Neuronal stem cell (in vitro differentiated cells): ENCODE results near the gene BMX.

ENCODE experiments used
- DNase-seq: peaks from one replicate; pipeline ENCODE4 v3.0.0-alpha.2; 2013; ENCODE audit warnings: low spot score
- H2AFZ ChIP-seq: one replicate; pipeline ENCODE4 v1.6.1; 2013; ENCODE audit warnings: mild to moderate bottlenecking, low read length, inconsistent platforms
- H2AK5ac ChIP-seq: 2 replicates; pipeline ENCODE4 v1.6.1; 2013; ENCODE audit warnings: low read depth, mild to moderate bottlenecking, inconsistent platforms, low read length, moderate library complexity, mixed read lengths
- H2BK120ac ChIP-seq: 2 replicates; pipeline ENCODE4 v1.6.1; 2013; ENCODE audit warnings: low read depth, mild to moderate bottlenecking, inconsistent platforms, low read length, moderate library complexity, mixed read lengths
- H2BK12ac ChIP-seq: one replicate; pipeline ENCODE4 v1.6.1; 2013; ENCODE audit warnings: low read length, inconsistent platforms
- H2BK15ac ChIP-seq: 2 replicates; pipeline ENCODE4 v1.6.1; 2013; ENCODE audit warnings: mild to moderate bottlenecking, low read length, inconsistent platforms, mixed read lengths
- H2BK5ac ChIP-seq: one replicate; pipeline ENCODE4 v1.6.1; 2013; ENCODE audit warnings: inconsistent platforms, mild to moderate bottlenecking, low read length, moderate library complexity
- H3K14ac ChIP-seq: one replicate; pipeline ENCODE4 v1.6.1; 2013; ENCODE audit warnings: low read length, inconsistent platforms
- H3K18ac ChIP-seq: 2 replicates; pipeline ENCODE4 v1.6.1; 2013; ENCODE audit warnings: low read length, inconsistent platforms
- H3K23ac ChIP-seq: 2 replicates; pipeline ENCODE4 v1.6.1; 2013; ENCODE audit warnings: low read depth, mild to moderate bottlenecking, mixed read lengths, low read length, inconsistent platforms; ENCODE audit not compliant: poor library complexity
- H3K27ac ChIP-seq: replicated peaks from 3 replicates; pipeline ENCODE4 v1.5.1; 2013; ENCODE audit warnings: low read length, inconsistent platforms
- H3K27me3 ChIP-seq, 3 experiments: 2 replicates each; pipeline ENCODE4 v1.6.1; 2013; ENCODE audit warnings: low read length in 3 of 3, mild to moderate bottlenecking in 2 of 3, inconsistent platforms in 1 of 3, low read depth in 1 of 3, mixed read lengths in 1 of 3, moderate library complexity in 1 of 3; ENCODE audit not compliant: control insufficient read depth in 3 of 3, insufficient read depth in 3 of 3
- H3K36me3 ChIP-seq, 2 donors: replicated peaks in 1 of 2; 2 replicates each; pipeline ENCODE4 v1.6.1; 2013; ENCODE audit warnings: low read length in 2 of 2; ENCODE audit not compliant: control insufficient read depth in 2 of 2, insufficient read depth in 2 of 2
- H3K4ac ChIP-seq: 2 replicates; pipeline ENCODE4 v1.6.1; 2013; ENCODE audit warnings: inconsistent platforms, mild to moderate bottlenecking, low read length, moderate library complexity
- H3K4me1 ChIP-seq, 2 donors: 1 replicate in 1 of 2; 2 replicates in 1 of 2; pipeline ENCODE4 v1.6.1; 2013; ENCODE audit warnings: low read length in 2 of 2, low read depth in 1 of 2; ENCODE audit not compliant: control insufficient read depth in 2 of 2, insufficient read depth in 1 of 2
- H3K4me2 ChIP-seq: one replicate; pipeline ENCODE4 v1.6.1; 2013; ENCODE audit warnings: mild to moderate bottlenecking, low read length, inconsistent platforms; ENCODE audit not compliant: insufficient read depth, poor library complexity, severe bottlenecking
- H3K4me3 ChIP-seq, 2 donors: 2 replicates each; pipeline ENCODE4 v1.5.1; 2013; ENCODE audit warnings: low read length in 2 of 2, mild to moderate bottlenecking in 2 of 2, inconsistent platforms in 1 of 2, moderate library complexity in 1 of 2
- H3K79me1 ChIP-seq: one replicate; pipeline ENCODE4 v1.6.1; 2013; ENCODE audit warnings: low read depth, mild to moderate bottlenecking, inconsistent platforms, low read length, moderate library complexity
- H3K9ac ChIP-seq: one replicate; pipeline ENCODE4 v1.6.1; 2013; ENCODE audit warnings: mild to moderate bottlenecking, low read depth, low read length, inconsistent platforms; ENCODE audit not compliant: poor library complexity
- H3K9me3 ChIP-seq, 2 donors: replicated peaks in 1 of 2; 2 replicates each; pipeline versions ENCODE3 to v1.6.1; 2013; ENCODE audit warnings: low read length in 2 of 2, mild to moderate bottlenecking in 2 of 2, inconsistent platforms in 1 of 2, low read depth in 1 of 2, mixed read lengths in 1 of 2, moderate library complexity in 1 of 2; ENCODE audit not compliant: control insufficient read depth in 2 of 2, insufficient read depth in 1 of 2
- H4K8ac ChIP-seq: one replicate; pipeline ENCODE4 v1.6.1; 2013; ENCODE audit warnings: low read depth, mild to moderate bottlenecking, inconsistent platforms, low read length, moderate library complexity
- H4K91ac ChIP-seq: one replicate; pipeline ENCODE4 v1.6.1; 2013; ENCODE audit warnings: low read length, low read depth, mild to moderate bottlenecking, inconsistent platforms; ENCODE audit not compliant: poor library complexity
- WGBS, 2 donors: extraction: QIAGEN DNeasy Blood & Tissue Kit; methylation state at CpG; one replicate each; pipeline ENCODE4 v1.1.7; 2013; ENCODE audit warnings: missing lambda C conversion rate in 2 of 2, mixed read lengths in 1 of 2; ENCODE audit not compliant: insufficient read length in 2 of 2, insufficient replicate concordance in 1 of 2; ENCODE audit errors: extremely low coverage in 2 of 2; 5-methylcytosine and 5-hydroxymethylcytosine counted together

Gene BMX

DNA sequence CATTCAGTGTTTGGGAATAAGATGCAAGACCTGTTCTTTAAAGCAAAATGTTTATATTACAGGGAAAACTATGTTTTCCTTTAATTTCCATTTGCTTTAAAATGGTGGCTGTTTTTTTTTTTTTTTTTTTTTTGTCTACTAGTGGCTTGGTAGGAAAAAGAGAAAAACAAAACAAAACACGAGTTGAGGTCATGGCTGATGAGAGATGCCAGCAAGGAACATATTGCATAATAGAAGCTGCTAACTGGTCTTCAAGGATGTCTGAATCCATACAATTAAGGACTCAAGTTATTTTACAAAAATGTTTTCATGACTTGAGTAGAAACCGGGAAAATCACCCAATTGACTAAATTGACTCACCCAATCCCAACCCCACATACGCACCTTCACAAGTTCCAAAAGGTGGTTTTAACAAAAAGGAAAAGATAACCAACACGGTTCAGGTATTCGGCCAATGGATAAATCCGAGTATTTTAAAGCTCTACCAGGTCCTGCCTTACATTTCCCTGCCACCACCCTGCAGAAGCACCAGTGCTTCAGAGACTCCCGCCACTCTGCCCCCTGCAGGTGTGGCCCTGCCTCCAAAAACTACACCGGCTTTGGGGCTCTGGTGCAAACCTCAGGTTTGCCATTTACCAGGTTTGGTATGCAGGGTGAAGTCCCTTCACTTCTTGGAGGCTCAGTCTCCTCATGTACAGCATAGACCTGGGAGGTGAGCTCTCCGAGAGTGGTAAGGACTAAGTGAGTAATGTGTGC, 34.5 kb upstream of the BMX start:
- H2AFZ ChIP-seq: no peak overlapping the region
- no peaks in the 10 kb centered on the region for H3K79me1 ChIP-seq
- H3K14ac ChIP-seq: no peak overlapping the region
- H3K9ac ChIP-seq: no peak overlapping the region
- no peak overlapping the region for H2AK5ac ChIP-seq
- no peak for DNase-seq
- no peak overlapping the region for H3K4me3 ChIP-seq
- WGBS, 2 donors: no CpG with 5 or more reads among the region's 9 CpGs
- no peak overlapping the region for H3K4me2 ChIP-seq
- H2BK15ac ChIP-seq: no peak overlapping the region
- no peak overlapping the region for H3K23ac ChIP-seq
- H2BK12ac ChIP-seq: no peak overlapping the region
- no peaks in the 10 kb centered on the region for H3K4me1 ChIP-seq
- H3K36me3 ChIP-seq: peaks cover 0 to 3% of the 10 kb centered on the region in 2 donors
- no peak overlapping the region for H4K8ac ChIP-seq
- H4K91ac ChIP-seq: no peak overlapping the region
- H2BK120ac ChIP-seq: no peak overlapping the region
- H3K27ac ChIP-seq: no peak overlapping the region
- no peak overlapping the region for H3K4ac ChIP-seq
- no peak overlapping the region for H3K18ac ChIP-seq
- H3K9me3 ChIP-seq: no peaks in the 10 kb centered on the region
- no peak overlapping the region for H2BK5ac ChIP-seq
- H3K27me3 ChIP-seq: no peaks in the 10 kb centered on the region

DNA sequence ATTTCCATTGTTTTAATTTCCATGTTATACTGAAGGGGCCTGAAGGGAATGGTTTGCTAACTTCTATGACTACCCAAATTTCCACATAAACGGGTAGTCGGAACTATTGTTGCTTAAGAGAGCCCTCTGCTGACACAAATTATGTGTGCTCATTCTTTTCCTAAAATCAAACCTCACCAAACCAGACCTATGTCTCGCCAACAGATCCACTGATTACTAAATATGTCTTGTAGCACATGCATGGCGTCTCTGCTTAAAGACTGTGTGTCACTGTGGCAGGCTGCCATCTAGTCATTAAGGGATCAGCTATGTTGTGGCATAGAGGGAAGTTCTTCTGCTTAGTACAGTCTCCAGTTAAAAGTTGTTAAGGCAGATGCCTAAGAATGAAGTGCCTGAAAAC, 32.6 kb upstream of the BMX start:
- WGBS, 2 donors: no CpG with 5 or more reads among the region's 4 CpGs
- H3K27me3 ChIP-seq: no peaks in the 10 kb centered on the region
- no peak overlapping the region for H3K23ac ChIP-seq
- H3K4ac ChIP-seq: no peak overlapping the region
- H2AK5ac ChIP-seq: no peak overlapping the region
- H3K4me1 ChIP-seq: no peaks in the 10 kb centered on the region
- H3K4me3 ChIP-seq: no peak overlapping the region
- H2BK120ac ChIP-seq: no peak overlapping the region
- H3K27ac ChIP-seq: no peak overlapping the region
- H3K9me3 ChIP-seq: no peaks in the 10 kb centered on the region
- no peaks in the 10 kb centered on the region for H3K79me1 ChIP-seq
- H2BK5ac ChIP-seq: no peak overlapping the region
- no peak overlapping the region for H3K14ac ChIP-seq
- no peak overlapping the region for H4K91ac ChIP-seq
- no peak overlapping the region for H3K9ac ChIP-seq
- no peak overlapping the region for H4K8ac ChIP-seq
- H3K4me2 ChIP-seq: no peak overlapping the region
- H3K18ac ChIP-seq: no peak overlapping the region
- no peak overlapping the region for H2BK15ac ChIP-seq
- H2BK12ac ChIP-seq: no peak overlapping the region
- no peak overlapping the region for H2AFZ ChIP-seq
- peaks cover 0 to 3% of the 10 kb centered on the region in 2 donors for H3K36me3 ChIP-seq
- DNase-seq: no peak

DNA sequence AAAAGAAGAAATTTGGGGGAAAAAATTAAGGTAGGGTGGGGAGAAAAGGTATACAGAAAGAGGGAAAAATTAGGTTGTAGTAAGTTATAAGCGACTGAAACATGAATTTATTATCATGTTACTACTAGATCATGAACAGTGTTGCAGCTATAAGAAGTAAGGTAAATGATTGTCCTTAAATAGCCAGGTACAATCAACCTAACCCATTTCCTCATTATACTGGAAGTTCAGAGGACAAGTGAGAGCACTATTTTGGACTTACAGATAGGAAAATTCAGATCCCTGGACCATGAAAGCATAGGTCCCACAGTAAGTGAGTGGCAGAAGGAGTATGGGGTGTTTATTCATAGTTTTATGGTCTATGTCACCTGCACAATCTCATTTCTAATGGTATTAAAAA, 31.0 kb upstream of the BMX start:
- no peaks in the 10 kb centered on the region for H3K27me3 ChIP-seq
- H4K8ac ChIP-seq: no peak overlapping the region
- no peak overlapping the region for H3K14ac ChIP-seq
- H3K18ac ChIP-seq: no peak overlapping the region
- WGBS, 2 donors: no CpG with 5 or more reads among the region's 1 CpG
- H3K23ac ChIP-seq: no peak overlapping the region
- no peaks in the 10 kb centered on the region for H3K4me1 ChIP-seq
- no peak overlapping the region for H2AK5ac ChIP-seq
- no peak overlapping the region for H2BK5ac ChIP-seq
- no peak overlapping the region for H2AFZ ChIP-seq
- H3K36me3 ChIP-seq: peaks cover 0 to 3% of the 10 kb centered on the region in 2 donors
- H3K4me3 ChIP-seq: no peak overlapping the region
- H2BK12ac ChIP-seq: no peak overlapping the region
- H3K79me1 ChIP-seq: no peaks in the 10 kb centered on the region
- no peaks in the 10 kb centered on the region for H3K9me3 ChIP-seq
- DNase-seq: no peak
- no peak overlapping the region for H3K27ac ChIP-seq
- H3K4ac ChIP-seq: no peak overlapping the region
- no peak overlapping the region for H2BK15ac ChIP-seq
- no peak overlapping the region for H3K9ac ChIP-seq
- no peak overlapping the region for H3K4me2 ChIP-seq
- H2BK120ac ChIP-seq: no peak overlapping the region
- no peak overlapping the region for H4K91ac ChIP-seq

DNA sequence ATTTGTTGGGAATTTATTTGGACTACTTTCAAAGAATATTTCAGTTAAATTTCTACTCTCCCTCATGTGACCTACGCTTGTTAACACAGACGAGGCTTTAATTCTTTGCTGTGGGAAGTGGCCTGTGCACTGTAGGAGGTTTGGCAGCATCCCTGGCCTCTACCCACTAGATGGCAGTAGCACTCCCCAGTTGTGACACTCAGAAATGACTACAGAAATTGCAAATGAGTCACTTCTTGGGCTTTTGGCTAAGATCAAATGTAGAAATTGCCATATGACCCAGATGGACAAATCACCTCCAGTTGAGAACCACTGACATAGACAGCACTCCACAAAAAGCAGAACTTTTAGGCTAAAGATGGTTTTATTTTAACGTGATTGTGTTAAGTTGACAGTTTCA, 29.6 kb upstream of the BMX start:
- Histone ChIP-seq H3K4me3 (no peak overlapping the region), H2AFZ (no peak overlapping the region), H3K4me2 (no peak overlapping the region), H3K36me3 (peaks cover 0 to 3% of the 10 kb centered on the region in 2 donors), H3K23ac (no peak overlapping the region), H4K8ac (no peak overlapping the region), H2BK120ac (no peak overlapping the region), H3K27me3 (no peaks in the 10 kb centered on the region), H3K4ac (no peak overlapping the region), H3K18ac (no peak overlapping the region), H2BK15ac (no peak overlapping the region), H3K4me1 (peaks cover 0 to 3% of the 10 kb centered on the region in 2 donors), H3K9ac (no peak overlapping the region), H3K79me1 (no peaks in the 10 kb centered on the region), H3K9me3 (no peaks in the 10 kb centered on the region), H2BK5ac (no peak overlapping the region), H3K14ac (no peak overlapping the region), H3K27ac (no peak overlapping the region), H2BK12ac (no peak overlapping the region), H4K91ac (no peak overlapping the region), H2AK5ac (no peak overlapping the region)
- no peak for DNase-seq
- no CpG with 5 or more reads among the region's 3 CpGs for WGBS, 2 donors
